Neural progenitor cell (in vitro differentiated cells): ENCODE measurements around the gene SCN2B. TPM values are rescaled to one million over a fixed set of nuclear protein-coding genes. Genes with fewer than 3 reads are reported as not detected.

Source experiments
- DNase-seq: peaks from one replicate; pipeline ENCODE4 v3.0.0-alpha.2; 2016; ENCODE audit warnings: low spot score
- H2AFZ ChIP-seq: fragments of 200-600 bp; sonication (generic); replicated peaks from 2 replicates; pipeline ENCODE4 v1.6.1; 2016; ENCODE audit warnings: antibody characterized with exemption
- H3F3A ChIP-seq: fragments of 200-600 bp; sonication (generic); 2 replicates; pipeline ENCODE4 v1.6.1; 2016; ENCODE audit warnings: antibody characterized with exemption, low read depth
- H3K27ac ChIP-seq: fragments of 200-600 bp; sonication (generic); 2 replicates; pipeline ENCODE4 v1.5.1; 2016; ENCODE audit warnings: mild to moderate bottlenecking
- H3K27me3 ChIP-seq: fragments of 200-600 bp; sonication (generic); 2 replicates; pipeline ENCODE4 v1.6.1; 2016; ENCODE audit warnings: mild to moderate bottlenecking, moderate library complexity
- H3K36me3 ChIP-seq: fragments of 200-600 bp; sonication (generic); 2 replicates; pipeline ENCODE4 v1.5.1; 2016
- H3K4me1 ChIP-seq: fragments of 200-600 bp; sonication (generic); 2 replicates; pipeline ENCODE4 v1.6.1; 2016; ENCODE audit warnings: mixed run types
- H3K4me2 ChIP-seq: fragments of 200-600 bp; sonication (generic); 2 replicates; pipeline ENCODE4 v1.6.1; 2016
- H3K4me3 ChIP-seq: fragments of 200-600 bp; sonication (generic); 2 replicates; pipeline ENCODE4 v1.5.1; 2016
- H3K79me2 ChIP-seq: fragments of 200-600 bp; sonication (generic); 2 replicates; pipeline ENCODE4 v1.6.1; 2016; ENCODE audit warnings: low read depth
- H3K9ac ChIP-seq: fragments of 200-600 bp; sonication (generic); 2 replicates; pipeline ENCODE4 v1.6.1; 2016
- H3K9me3 ChIP-seq: fragments of 200-600 bp; sonication (generic); 2 replicates; pipeline ENCODE4 v1.5.1; 2016; ENCODE audit warnings: low read depth
- H4K20me1 ChIP-seq: fragments of 200-600 bp; sonication (generic); 2 replicates; pipeline ENCODE4 v1.6.1; 2016; ENCODE audit warnings: low read depth
- H3K27ac Mint-ChIP-seq: 3 replicates; pipeline ENCODE4 v1.8.0; 2021; ENCODE audit warnings: mixed read lengths
- H3K27me3 Mint-ChIP-seq: 2 replicates; pipeline ENCODE4 v1.8.0; 2022; ENCODE audit warnings: low read depth, mild to moderate bottlenecking, inconsistent platforms, moderate library complexity, mixed read lengths; ENCODE audit not compliant: insufficient read depth
- H3K36me3 Mint-ChIP-seq: 3 replicates; pipeline ENCODE4 v1.8.0; 2021; ENCODE audit warnings: mixed read lengths
- H3K4me1 Mint-ChIP-seq: 3 replicates; pipeline ENCODE4 v1.8.0; 2021; ENCODE audit warnings: mixed read lengths
- H3K4me3 Mint-ChIP-seq: 3 replicates; pipeline ENCODE4 v1.8.0; 2021; ENCODE audit warnings: mild to moderate bottlenecking, moderate library complexity, mixed read lengths
- H3K9me3 Mint-ChIP-seq: 3 replicates; pipeline ENCODE4 v1.8.0; 2020; ENCODE audit warnings: mixed read lengths
- CTCF ChIP-seq: fragments of 200-600 bp; sonication (generic); IDR thresholded peaks from 2 replicates; pipeline ENCODE4 v1.5.1; 2017; ENCODE audit warnings: antibody characterized with exemption, mild to moderate bottlenecking
- EZH2 ChIP-seq: fragments of 200-600 bp; sonication (generic); IDR thresholded peaks from 2 replicates; pipeline ENCODE4 v1.6.1; 2017; ENCODE audit warnings: antibody characterized with exemption, mild to moderate bottlenecking, moderate library complexity
- EZH2phosphoT487 ChIP-seq: fragments of 200-600 bp; sonication (generic); IDR thresholded peaks from 2 replicates; pipeline ENCODE4 v1.6.1; 2017; ENCODE audit warnings: antibody characterized with exemption
- total RNA-seq: library from RNA; depleted of rRNA; stranded (reverse); fragments of >200 nt; gene quantifications from 2 replicates; pipeline ENCODE4 v1.2.3, GENCODE V29; 2015; ENCODE audit warnings: low replicate concordance

Gene SCN2B
- total RNA-seq, 1 donor from 2014 or later: 0.15 TPM

GRCh38 chr11:118157186-118157895 is 19.1 kb downstream of the SCN2B start:
- Histone ChIP-seq H3K36me3 (no peaks in the 10 kb centered on the region), H2AFZ (peak overlapping the region; percentile 14), H3F3A (peaks cover 29% of the 10 kb centered on the region), H3K27me3 (peaks cover 88% of the 10 kb centered on the region), H3K4me1 (peaks cover 44% of the 10 kb centered on the region), H3K79me2 (no peaks in the 10 kb centered on the region), H3K9me3 (no peaks in the 10 kb centered on the region), H4K20me1 (no peaks in the 10 kb centered on the region), H3K27ac (no peak overlapping the region), H3K4me2 (peak overlapping the region; percentile 71), H3K9ac (no peak overlapping the region), H3K4me3 (peak overlapping the region; percentile 43)
- DNase-seq: no peak
- H3K27ac Mint-ChIP-seq: no peak overlapping the region
- no peak for TF ChIP-seq CTCF
- no peak for TF ChIP-seq EZH2phosphoT487
- TF ChIP-seq EZH2: no peak
- H3K36me3 Mint-ChIP-seq: no peaks in the 10 kb centered on the region
- peaks cover 24% of the 10 kb centered on the region for H3K4me1 Mint-ChIP-seq
- H3K4me3 Mint-ChIP-seq: peak overlapping the region; percentile 12
- peaks cover 5% of the 10 kb centered on the region for H3K9me3 Mint-ChIP-seq
- peaks cover 75% of the 10 kb centered on the region for H3K27me3 Mint-ChIP-seq

- Histone ChIP-seq H2AFZ (peak overlapping the region; percentile 14), H3K36me3 (no peaks in the 10 kb centered on the region), H3K4me3 (peak overlapping the region; percentile 43), H3K79me2 (no peaks in the 10 kb centered on the region), H3K27ac (no peak overlapping the region), H3K9me3 (no peaks in the 10 kb centered on the region), H3K27me3 (peaks cover 88% of the 10 kb centered on the region), H3K4me1 (peaks cover 44% of the 10 kb centered on the region), H3K4me2 (peak overlapping the region; percentile 71), H3F3A (peaks cover 29% of the 10 kb centered on the region), H3K9ac (no peak overlapping the region), H4K20me1 (no peaks in the 10 kb centered on the region)
- Mint-ChIP-seq H3K4me3 (peak overlapping the region; percentile 35), H3K27me3 (peaks cover 82% of the 10 kb centered on the region), H3K36me3 (no peaks in the 10 kb centered on the region), H3K27ac (no peak overlapping the region), H3K4me1 (peaks cover 24% of the 10 kb centered on the region), H3K9me3 (peaks cover 2% of the 10 kb centered on the region)
- DNase-seq: peak; percentile 52
- no peak for TF ChIP-seq CTCF
- no peak for TF ChIP-seq EZH2phosphoT487
- no peak for TF ChIP-seq EZH2
Measured at GRCh38 chr11:118156531-118157185, 19.8 kb downstream of the SCN2B start.

- Histone ChIP-seq H3K4me2 (peak overlapping the region; percentile 71), H3K79me2 (no peaks in the 10 kb centered on the region), H3K27ac (no peak overlapping the region), H3K4me1 (peaks cover 44% of the 10 kb centered on the region), H2AFZ (no peak overlapping the region), H3K9ac (no peak overlapping the region), H3F3A (peaks cover 29% of the 10 kb centered on the region), H4K20me1 (no peaks in the 10 kb centered on the region), H3K36me3 (no peaks in the 10 kb centered on the region), H3K9me3 (no peaks in the 10 kb centered on the region), H3K27me3 (peaks cover 89% of the 10 kb centered on the region), H3K4me3 (peak overlapping the region; percentile 43)
- no peaks in the 10 kb centered on the region for H3K36me3 Mint-ChIP-seq
- H3K4me1 Mint-ChIP-seq: peaks cover 24% of the 10 kb centered on the region
- H3K9me3 Mint-ChIP-seq: peaks cover 2% of the 10 kb centered on the region
- H3K27me3 Mint-ChIP-seq: peaks cover 87% of the 10 kb centered on the region
- no peak for DNase-seq
- no peak overlapping the region for H3K4me3 Mint-ChIP-seq
- H3K27ac Mint-ChIP-seq: no peak overlapping the region
- TF ChIP-seq CTCF (no peak), EZH2phosphoT487 (no peak), EZH2 (no peak)
Measured at GRCh38 chr11:118155776-118156530, 20.5 kb downstream of the SCN2B start.
